ENCODE data around the gene ATP5MK.

- peak in 3 of 4 experiments; percentile 21 to 56 (median 36) for TF ChIP-seq CTCF (IDR thresholded peaks at IDR 0.05)
- no peak for TF ChIP-seq POLR2A (IDR thresholded peaks at IDR 0.05)
- no peak for TF ChIP-seq POLR2AphosphoS5 (IDR thresholded peaks at IDR 0.05)
- TF ChIP-seq EP300 (IDR thresholded peaks at IDR 0.05), result no peak
Observed at GRCh38 chr10:103416436-103417147, 20.3 kb upstream of the ATP5MK start.
